SU-DHL-6 (cell line): ENCODE results near the gene MTG2.

Experiments
- EZH2phosphoT487 ChIP-seq: fragments of 200-600 bp; sonication (generic), shearing (Covaris generic); conservative IDR thresholded peaks from 2 replicates; pipeline ENCODE4 v1.6.1; 2018; ENCODE audit warnings: mild to moderate bottlenecking, antibody characterized with exemption, low read length, moderate library complexity, mixed read lengths
- TF ChIP-seq, protein P1 (sequence below): fragments of 200-600 bp; sonication (generic); IDR thresholded peaks from one replicate; pipeline ENCODE4 v1.5.1; 2017; ENCODE audit warnings: antibody characterized with exemption, mild to moderate bottlenecking, low read length, moderate library complexity; ENCODE audit not compliant: insufficient read depth, poor library complexity, severe bottlenecking

DNA sequence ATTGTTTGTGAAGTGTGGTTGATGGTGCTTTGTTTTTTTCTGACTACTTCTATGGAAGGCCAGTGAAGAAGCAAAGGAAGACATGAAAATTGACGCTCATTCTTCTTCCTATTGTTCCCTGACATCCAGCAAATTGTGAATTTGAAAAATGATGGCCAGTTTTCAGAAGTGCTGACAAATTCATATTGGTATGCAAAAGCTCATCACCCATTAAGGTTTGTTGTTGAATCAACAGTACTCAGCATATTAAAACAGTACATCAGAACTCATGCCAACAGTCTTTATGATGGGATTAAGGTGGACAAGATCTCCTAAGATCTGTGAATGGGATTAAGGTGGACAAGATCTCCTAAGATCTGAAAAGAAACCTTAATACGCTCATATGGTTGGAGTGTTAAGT, 1.0 kb upstream of the MTG2 start:
- TF ChIP-seq EZH2phosphoT487: no peak
- TF ChIP-seq, protein P1, sequence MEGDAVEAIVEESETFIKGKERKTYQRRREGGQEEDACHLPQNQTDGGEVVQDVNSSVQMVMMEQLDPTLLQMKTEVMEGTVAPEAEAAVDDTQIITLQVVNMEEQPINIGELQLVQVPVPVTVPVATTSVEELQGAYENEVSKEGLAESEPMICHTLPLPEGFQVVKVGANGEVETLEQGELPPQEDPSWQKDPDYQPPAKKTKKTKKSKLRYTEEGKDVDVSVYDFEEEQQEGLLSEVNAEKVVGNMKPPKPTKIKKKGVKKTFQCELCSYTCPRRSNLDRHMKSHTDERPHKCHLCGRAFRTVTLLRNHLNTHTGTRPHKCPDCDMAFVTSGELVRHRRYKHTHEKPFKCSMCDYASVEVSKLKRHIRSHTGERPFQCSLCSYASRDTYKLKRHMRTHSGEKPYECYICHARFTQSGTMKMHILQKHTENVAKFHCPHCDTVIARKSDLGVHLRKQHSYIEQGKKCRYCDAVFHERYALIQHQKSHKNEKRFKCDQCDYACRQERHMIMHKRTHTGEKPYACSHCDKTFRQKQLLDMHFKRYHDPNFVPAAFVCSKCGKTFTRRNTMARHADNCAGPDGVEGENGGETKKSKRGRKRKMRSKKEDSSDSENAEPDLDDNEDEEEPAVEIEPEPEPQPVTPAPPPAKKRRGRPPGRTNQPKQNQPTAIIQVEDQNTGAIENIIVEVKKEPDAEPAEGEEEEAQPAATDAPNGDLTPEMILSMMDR: no peak
